Aorta (tissue), 5 donors: ENCODE measurements around the gene ENPP7. TPM values are rescaled to one million over a fixed set of nuclear protein-coding genes. Genes with fewer than 3 reads are reported as not detected.

Experiments used
- ATAC-seq: fragments of 200-7000 bp; cut with Tn5 transposase; one replicate; pipeline ENCODE4 v1.9.1; 2022; ENCODE audit warnings: moderate library complexity; ENCODE audit not compliant: low FRiP score
- DNase-seq, 2 donors: peaks; one replicate each; pipeline ENCODE4 v3.0.0-alpha.2; 2020
- H3K27ac ChIP-seq, 2 donors: one replicate each; pipeline ENCODE4 v1.5.1; 2013; ENCODE audit warnings: low read length in 2 of 2, mild to moderate bottlenecking in 2 of 2, moderate library complexity in 2 of 2, control low read depth in 1 of 2, inconsistent platforms in 1 of 2, low read depth in 1 of 2
- H3K27me3 ChIP-seq, 2 donors: one replicate each; pipeline ENCODE4 v1.6.1; 2013; ENCODE audit warnings: control low read depth in 1 of 2, low read length in 1 of 2, mild to moderate bottlenecking in 1 of 2, moderate library complexity in 1 of 2; ENCODE audit not compliant: insufficient read depth in 2 of 2, control insufficient read depth in 1 of 2
- H3K36me3 ChIP-seq, 2 donors: one replicate each; pipeline ENCODE4 v1.6.1; 2013; ENCODE audit warnings: control low read depth in 1 of 2, low read length in 1 of 2, mild to moderate bottlenecking in 1 of 2; ENCODE audit not compliant: insufficient read depth in 2 of 2, control insufficient read depth in 1 of 2
- H3K4me1 ChIP-seq, 2 donors: one replicate each; pipeline ENCODE4 v1.6.1; 2013; ENCODE audit warnings: low read length in 2 of 2, control low read depth in 1 of 2, mild to moderate bottlenecking in 1 of 2, moderate library complexity in 1 of 2; ENCODE audit not compliant: insufficient read depth in 2 of 2, control insufficient read depth in 1 of 2
- H3K4me3 ChIP-seq, 2 donors: one replicate each; pipeline ENCODE4 v1.5.1; 2013; ENCODE audit warnings: low read length in 2 of 2, control low read depth in 1 of 2, mild to moderate bottlenecking in 1 of 2
- H3K9me3 ChIP-seq: one replicate; pipeline ENCODE4 v1.6.1; 2013; ENCODE audit warnings: mild to moderate bottlenecking, low read length; ENCODE audit not compliant: control insufficient read depth
- WGBS, 2 donors: extraction: QIAGEN DNeasy Blood & Tissue Kit; methylation state at CpG; one replicate each; pipeline ENCODE4 v1.1.7; 2013; 5-methylcytosine and 5-hydroxymethylcytosine counted together
- intact Hi-C, 2 donors: fragments of 100-400 bp; cut with DNase I; formaldehyde crosslinking; loops; one replicate each; pipeline versions ENCODE4 v1.14.2 to v1.15.0; 2022
- polyA plus RNA-seq, 2 donors: library from polyadenylated mRNA; stranded (reverse); fragments of 200-250 nt; gene quantifications; one replicate each; pipeline ENCODE4 v1.2.3, GENCODE V29; 2013
- total RNA-seq, 2 donors: library from RNA; stranded (reverse); fragmentation: NEBNext Ultra II Directional; extraction: Animal tissue kit (Norgen Biotek cat#: 25700); gene quantifications; one replicate each; pipeline ENCODE4 v1.2.1, GENCODE V29; 2021
- donor health status: healthy with polysubstance abuse.
- donor health status: Bipolar disorder and iron deficiency.
- donor health status: DM: no; HTN: no; CAD: no.
- donor health status: DM: no; HTN: no; CAD: no.
- donor health status: DM: yes; HTN: yes; CAD: no.

ENPP7 gene
- total and polyA plus RNA-seq, 4 donors, result 10.9 TPM; not detected in 3

GRCh38 chr17:79690988-79691836, 39.5 kb upstream of the ENPP7 start:
- DNase-seq (no peak), ATAC-seq (no peak)
- Histone ChIP-seq H3K27ac (no peak overlapping the region), H3K36me3 (no peaks in the 10 kb centered on the region), H3K9me3 (no peaks in the 10 kb centered on the region), H3K4me3 (no peak overlapping the region), H3K27me3 (no peaks in the 10 kb centered on the region), H3K4me1 (no peaks in the 10 kb centered on the region)
- intact Hi-C loops, result no loop called here
- 79 to 86% methylated on average over 20 to 21 of the region's 21 CpGs for WGBS, 2 donors

GRCh38 chr17:79691931-79692330, 38.8 kb upstream of the ENPP7 start:
- Histone ChIP-seq H3K27me3 (no peaks in the 10 kb centered on the region), H3K4me3 (no peak overlapping the region), H3K27ac (no peak overlapping the region), H3K9me3 (no peaks in the 10 kb centered on the region), H3K36me3 (no peaks in the 10 kb centered on the region), H3K4me1 (no peaks in the 10 kb centered on the region)
- DNase-seq (no peak), ATAC-seq (no peak)
- 3 to 5% methylated on average over 9 of the region's 9 CpGs for WGBS, 2 donors
- intact Hi-C loops, result no loop called here

GRCh38 chr17:79693419-79693818, 37.3 kb upstream of the ENPP7 start:
- H3K27ac ChIP-seq, result no peak overlapping the region
- no peaks in the 10 kb centered on the region for H3K4me1 ChIP-seq
- ATAC-seq (no peak), DNase-seq (no peak)
- H3K4me3 ChIP-seq, result no peak overlapping the region
- H3K9me3 ChIP-seq, result no peaks in the 10 kb centered on the region
- no peaks in the 10 kb centered on the region for H3K36me3 ChIP-seq
- intact Hi-C loops, result no loop called here
- WGBS, 2 donors, result 73% methylated on average over 9 of the region's 9 CpGs
- H3K27me3 ChIP-seq, result no peaks in the 10 kb centered on the region

- Histone ChIP-seq H3K9me3 (no peaks in the 10 kb centered on the region), H3K4me1 (no peaks in the 10 kb centered on the region), H3K36me3 (no peaks in the 10 kb centered on the region), H3K27ac (no peak overlapping the region), H3K4me3 (no peak overlapping the region), H3K27me3 (no peaks in the 10 kb centered on the region)
- intact Hi-C loops, result no loop called here
- whole genome bisulfite sequencing, 2 donors, result 80 to 81% methylated on average over 14 of the region's 14 CpGs
- ATAC-seq (no peak), DNase-seq (no peak)
Observed at GRCh38 chr17:79695293-79695790, 35.4 kb upstream of the ENPP7 start.

- no peak overlapping the region for H3K4me3 ChIP-seq
- intact Hi-C loops, result no loop called here
- no peaks in the 10 kb centered on the region for H3K4me1 ChIP-seq
- H3K9me3 ChIP-seq, result no peaks in the 10 kb centered on the region
- no peaks in the 10 kb centered on the region for H3K36me3 ChIP-seq
- no peaks in the 10 kb centered on the region for H3K27me3 ChIP-seq
- DNase-seq (no peak), ATAC-seq (peak; percentile 49)
- WGBS, 2 donors, result 10 to 12% methylated on average over 11 to 14 of the region's 14 CpGs
- H3K27ac ChIP-seq, result no peak overlapping the region
Observed at GRCh38 chr17:79695797-79696609, 34.7 kb upstream of the ENPP7 start.

- Histone ChIP-seq H3K27ac (no peak overlapping the region), H3K4me1 (no peaks in the 10 kb centered on the region), H3K36me3 (no peaks in the 10 kb centered on the region), H3K9me3 (no peaks in the 10 kb centered on the region), H3K27me3 (no peaks in the 10 kb centered on the region), H3K4me3 (no peak overlapping the region)
- DNase-seq (no peak), ATAC-seq (no peak)
- intact Hi-C loops, result no loop called here
- WGBS, 2 donors, result 70 to 72% methylated on average over 17 of the region's 17 CpGs
Observed at GRCh38 chr17:79696610-79696982, 34.1 kb upstream of the ENPP7 start.

- DNase-seq (no peak), ATAC-seq (no peak)
- H3K27ac ChIP-seq, result no peak overlapping the region
- no peaks in the 10 kb centered on the region for H3K9me3 ChIP-seq
- H3K36me3 ChIP-seq, result no peaks in the 10 kb centered on the region
- no peaks in the 10 kb centered on the region for H3K27me3 ChIP-seq
- intact Hi-C loops, result no loop called here
- WGBS, 2 donors, result 13 to 18% methylated on average over 15 of the region's 15 CpGs
- H3K4me3 ChIP-seq, result no peak overlapping the region
- H3K4me1 ChIP-seq, result no peaks in the 10 kb centered on the region
Observed at GRCh38 chr17:79698146-79698846, 32.4 kb upstream of the ENPP7 start.

GRCh38 chr17:79699386-79700036, 31.2 kb upstream of the ENPP7 start:
- no peaks in the 10 kb centered on the region for H3K4me1 ChIP-seq
- DNase-seq (no peak), ATAC-seq (no peak)
- no peak overlapping the region for H3K4me3 ChIP-seq
- H3K27me3 ChIP-seq, result no peaks in the 10 kb centered on the region
- intact Hi-C loops, result no loop called here
- H3K27ac ChIP-seq, result no peak overlapping the region
- no peaks in the 10 kb centered on the region for H3K9me3 ChIP-seq
- 70 to 86% methylated on average over 12 of the region's 12 CpGs for WGBS, 2 donors
- no peaks in the 10 kb centered on the region for H3K36me3 ChIP-seq
